Fibroblast of lung (primary cell): ENCODE results near the gene MYO18B.

Experiments used
- CTCF ChIP-seq, 2 donors: IDR thresholded peaks in 1 of 2; conservative IDR thresholded peaks in 1 of 2; 1 replicate in 1 of 2; 2 replicates in 1 of 2; pipeline ENCODE4 v1.5.1; 2011 to 2012; ENCODE audit warnings: low read length in 2 of 2, control low read depth in 1 of 2, inconsistent platforms in 1 of 2, low read depth in 1 of 2, mild to moderate bottlenecking in 1 of 2
- EZH2 ChIP-seq: IDR thresholded peaks from 2 replicates; pipeline ENCODE4 v1.5.1; 2012; ENCODE audit warnings: low read length, control low read depth, mild to moderate bottlenecking; ENCODE audit errors: missing control alignments

DNA sequence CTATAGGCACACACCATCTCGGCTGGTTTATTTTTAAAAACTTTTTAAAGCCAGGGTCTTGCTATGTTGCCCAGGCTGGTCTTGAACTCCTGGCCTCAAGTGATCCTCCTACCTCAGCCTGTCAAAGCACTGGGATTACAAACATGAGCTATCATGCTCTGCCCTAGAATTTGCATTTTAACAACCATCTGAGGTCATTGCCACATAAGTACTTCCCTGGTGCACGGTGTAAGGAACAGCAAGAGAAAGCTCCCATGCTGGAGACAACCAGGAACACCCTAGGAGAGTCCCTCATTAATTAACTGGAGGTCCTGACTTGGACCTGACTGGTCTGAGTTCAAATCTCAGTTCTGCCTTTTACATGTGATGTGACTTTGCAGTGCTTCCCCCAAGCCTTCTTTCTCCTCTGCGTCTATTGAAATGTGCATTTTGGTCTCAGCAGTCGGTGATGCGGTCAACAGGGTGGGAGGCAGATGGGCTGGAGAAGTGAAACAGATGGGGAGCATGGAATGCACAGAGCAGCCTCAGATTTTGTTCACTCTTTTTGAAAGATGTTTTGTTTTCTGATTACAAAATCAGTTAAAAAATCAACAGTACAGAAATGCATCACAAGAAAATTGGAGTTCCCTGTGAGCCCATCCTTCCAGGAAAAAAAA lies 146.5 kb downstream of the MYO18B start:
- TF ChIP-seq CTCF (conservative IDR thresholded peaks at IDR 0.05 in 1 of 2, IDR thresholded peaks at IDR 0.05 in 1 of 2; ENCODE audit: low read depth in 1 of 2, low read length in 2 of 2) (no peak), EZH2 (no peak)
